Stimulated activated CD4-positive, alpha-beta T cell treated with anti-CD3 and anti-CD28 coated beads, Interleukin-4, amount 100 ng/mL, for 48 hours (primary cell): ENCODE data around the gene RIMBP2.

Source experiments
- DNase-seq, 2 donors: peaks; one replicate each; pipeline ENCODE4 v3.0.0-alpha.2; 2020; ENCODE audit warnings: low read depth in 2 of 2

Gene RIMBP2

DNA sequence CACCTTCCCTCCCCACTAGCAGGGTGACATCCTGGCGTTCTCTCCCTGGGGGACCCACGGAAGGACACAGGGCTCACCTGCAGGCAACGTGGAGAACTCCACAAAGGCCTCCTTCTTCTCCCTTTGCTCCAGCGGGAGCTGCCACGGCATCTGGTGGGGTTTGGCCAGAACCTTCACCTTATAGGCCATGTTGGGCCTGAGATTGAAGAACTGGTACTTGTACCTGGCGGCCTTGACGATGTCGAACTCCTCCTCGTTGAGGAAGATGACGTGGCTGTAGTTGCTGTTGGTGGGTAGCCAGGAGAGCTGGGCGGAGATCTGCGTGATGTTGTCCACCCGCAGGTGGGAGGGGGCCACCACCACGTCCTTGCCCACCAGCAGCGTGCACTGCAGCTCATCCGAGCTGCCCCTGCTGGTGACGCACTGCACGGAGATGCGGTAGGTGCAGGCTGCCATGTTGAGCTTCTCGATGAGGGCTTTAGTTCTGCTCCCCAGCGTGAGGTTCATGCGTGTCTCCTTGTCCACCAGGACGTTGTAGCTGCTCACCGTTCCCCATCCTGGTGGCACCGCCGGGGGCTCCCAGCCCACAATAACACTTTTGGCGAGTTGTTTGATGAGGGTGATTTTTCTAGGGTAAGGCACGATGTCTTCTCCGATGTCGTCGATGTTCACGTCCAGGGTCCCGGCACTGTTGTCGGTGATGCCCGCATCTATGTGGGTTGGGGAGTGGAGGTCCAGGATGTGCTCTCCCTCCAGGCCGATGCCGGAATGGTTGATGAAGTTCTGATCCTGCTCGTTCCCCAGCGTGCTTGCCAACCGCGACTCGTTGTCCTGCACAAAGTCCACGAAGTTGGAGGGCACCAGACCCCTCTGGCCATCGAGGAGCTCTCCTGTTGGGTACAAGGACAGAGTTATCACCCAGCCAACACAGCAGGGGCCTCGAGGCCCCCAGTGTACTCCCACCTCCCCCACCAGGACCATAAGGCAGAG is 274.0 kb downstream of the RIMBP2 start:
- DNase-seq = no peak

DNA sequence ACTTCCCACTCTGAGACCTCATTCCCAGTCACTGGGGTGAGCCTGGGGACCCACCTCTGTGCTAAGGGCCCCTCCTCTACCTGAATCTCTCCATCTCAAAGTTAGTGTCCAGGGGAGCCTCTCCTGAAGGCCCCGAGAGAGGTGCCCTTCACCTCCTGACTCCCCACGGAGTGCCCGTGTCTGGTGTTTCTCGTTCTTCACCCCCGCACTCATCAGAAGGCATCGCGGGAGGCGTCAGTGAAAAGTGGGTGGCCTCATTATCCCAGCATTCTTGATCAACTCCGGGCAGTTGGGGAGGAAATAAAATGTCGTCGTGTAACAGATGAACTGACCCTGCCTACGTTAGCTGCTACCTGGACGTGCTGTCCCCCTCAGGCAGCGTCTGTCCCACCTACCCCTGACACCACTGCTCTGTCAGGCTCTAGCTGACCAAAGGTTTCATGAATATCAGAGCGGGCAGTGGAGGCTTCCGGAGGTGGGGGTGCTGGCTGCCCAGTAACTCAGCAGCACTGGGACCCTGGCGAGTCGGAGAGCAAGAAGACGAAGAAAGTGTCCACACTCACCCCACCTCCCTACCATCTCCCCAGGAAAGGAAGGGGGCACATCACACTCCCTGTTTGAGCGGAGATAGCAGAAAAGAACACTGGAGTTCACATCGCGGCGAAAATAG is 275.6 kb downstream of the RIMBP2 start:
- DNase-seq = no peak

DNA sequence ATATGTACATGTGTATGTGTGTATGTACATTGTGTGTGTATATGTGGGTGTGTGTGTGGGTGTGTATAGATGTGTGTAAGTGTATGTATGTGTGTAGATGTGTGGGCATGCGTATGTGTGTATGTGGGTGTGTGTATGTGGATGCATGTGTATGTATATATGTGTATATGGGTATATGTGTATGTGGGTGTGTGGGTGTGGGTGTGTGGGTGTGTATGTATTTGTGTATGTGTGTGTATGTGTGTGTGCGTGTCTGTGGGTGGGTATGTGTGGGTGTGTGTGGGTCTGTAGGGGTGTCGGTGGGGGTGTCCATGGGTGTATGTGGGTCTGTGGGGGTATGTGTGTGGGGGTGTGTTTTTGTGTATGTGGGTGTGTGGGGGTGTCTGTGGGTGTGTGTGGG is 276.8 kb downstream of the RIMBP2 start:
- DNase-seq = no peak

DNA sequence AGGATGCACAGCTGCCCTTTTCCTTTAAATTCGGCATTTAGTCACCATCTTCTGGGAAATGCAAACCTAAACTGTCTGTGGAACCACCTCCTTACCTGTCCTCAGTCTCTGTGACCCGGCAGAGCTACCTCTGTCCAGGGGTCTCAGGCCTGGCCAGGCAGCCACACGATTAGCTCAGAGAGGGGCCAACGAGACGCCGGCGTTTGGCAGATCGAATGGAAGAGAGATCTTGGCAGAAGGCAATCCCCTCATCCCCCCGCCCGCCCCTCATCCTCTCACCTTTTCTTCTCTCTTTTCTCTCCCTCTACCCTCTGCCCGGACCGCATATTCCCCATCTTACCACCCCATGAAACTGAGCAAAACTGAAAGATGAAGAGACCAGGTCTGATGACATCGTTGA is 277.4 kb downstream of the RIMBP2 start:
- DNase-seq = no peak

DNA sequence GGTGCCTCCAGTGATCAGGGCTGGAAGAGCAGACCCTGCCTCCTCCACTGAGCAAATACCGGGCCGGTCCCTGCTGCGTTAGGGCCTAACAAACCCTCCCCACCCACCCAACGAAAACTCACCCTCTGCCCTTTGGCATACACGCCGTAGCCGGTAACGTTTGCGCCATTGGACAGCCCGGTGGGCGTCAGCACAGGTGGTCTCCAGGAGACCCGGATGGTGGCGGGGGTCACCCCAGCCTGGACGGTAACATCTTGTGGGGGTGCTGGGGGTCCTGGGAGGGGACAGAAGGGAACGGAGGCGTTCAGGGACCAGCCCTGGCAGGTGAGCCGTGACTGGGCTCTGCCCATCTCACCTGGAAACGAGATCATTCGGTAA is 277.9 kb downstream of the RIMBP2 start:
- DNase-seq = no peak

DNA sequence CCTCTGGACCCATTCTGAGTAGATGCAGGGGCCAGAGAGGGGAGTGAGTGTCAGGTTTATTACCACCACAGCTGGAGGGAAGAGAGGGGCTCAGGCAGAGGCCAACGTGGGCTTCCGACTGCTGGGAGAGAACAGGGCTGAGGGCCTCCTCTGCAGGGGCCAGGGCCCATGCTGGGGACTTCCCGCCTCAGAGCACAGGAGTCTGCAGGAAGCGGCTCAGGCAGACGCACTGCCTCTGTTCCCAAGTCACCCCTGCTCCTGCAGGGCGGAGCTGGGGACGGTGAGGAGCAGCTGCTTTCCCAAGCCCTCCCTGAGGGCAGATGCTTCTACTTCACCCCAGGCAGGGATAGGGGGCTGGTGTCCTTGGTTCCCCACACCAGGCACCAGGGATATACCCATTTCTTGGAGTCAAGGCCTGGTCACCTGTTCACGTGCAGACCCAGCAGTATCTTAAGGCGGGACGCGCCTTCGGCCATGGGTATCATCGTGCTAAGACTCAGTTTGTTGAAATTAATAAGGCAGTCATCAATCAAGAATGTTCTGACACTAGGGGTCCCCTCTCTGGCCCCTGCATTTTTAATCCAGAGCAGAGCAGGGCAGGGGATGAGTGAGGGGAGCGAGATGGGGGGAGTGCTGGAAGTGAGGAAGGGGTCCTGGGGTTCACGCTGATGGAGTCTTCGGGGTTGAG is 278.4 kb downstream of the RIMBP2 start:
- DNase-seq = no peak

DNA sequence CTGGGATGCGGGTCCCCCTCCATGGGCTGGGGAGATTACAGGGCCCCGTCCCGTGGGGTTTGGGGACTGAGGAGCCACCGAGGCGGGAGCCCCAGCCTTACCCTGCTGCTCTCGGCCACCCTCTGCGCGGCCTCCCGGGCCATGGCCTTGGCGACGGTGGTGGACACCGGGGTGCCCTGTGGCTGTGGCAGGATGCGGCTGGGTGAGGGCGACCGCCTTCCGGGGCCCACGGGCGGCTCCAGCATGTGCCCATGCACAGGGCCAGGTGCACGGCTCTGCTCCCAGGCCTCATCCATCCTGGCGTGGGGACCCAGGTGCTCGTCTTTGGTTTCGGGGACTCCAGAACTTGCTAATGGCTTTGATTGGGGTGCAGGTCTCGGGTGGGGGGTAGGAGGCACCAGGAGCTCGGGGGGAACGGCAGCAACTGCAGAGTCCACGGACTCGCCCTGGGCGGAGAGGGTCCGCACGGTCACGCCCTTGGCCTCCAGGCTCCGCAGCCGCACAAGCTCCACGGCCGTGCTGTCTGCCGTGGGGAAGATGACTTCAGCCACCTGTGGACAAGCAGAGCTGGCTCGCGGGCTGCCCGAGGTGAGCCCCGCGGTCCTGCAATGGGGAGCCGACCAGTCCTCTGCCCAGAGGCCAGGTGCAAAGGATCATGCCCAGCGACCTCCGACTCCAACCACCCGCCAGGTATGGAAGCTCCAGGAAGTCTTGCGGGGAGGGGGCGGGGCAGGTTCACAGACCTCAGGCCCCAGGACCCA is 279.2 kb downstream of the RIMBP2 start:
- no peak for DNase-seq

DNA sequence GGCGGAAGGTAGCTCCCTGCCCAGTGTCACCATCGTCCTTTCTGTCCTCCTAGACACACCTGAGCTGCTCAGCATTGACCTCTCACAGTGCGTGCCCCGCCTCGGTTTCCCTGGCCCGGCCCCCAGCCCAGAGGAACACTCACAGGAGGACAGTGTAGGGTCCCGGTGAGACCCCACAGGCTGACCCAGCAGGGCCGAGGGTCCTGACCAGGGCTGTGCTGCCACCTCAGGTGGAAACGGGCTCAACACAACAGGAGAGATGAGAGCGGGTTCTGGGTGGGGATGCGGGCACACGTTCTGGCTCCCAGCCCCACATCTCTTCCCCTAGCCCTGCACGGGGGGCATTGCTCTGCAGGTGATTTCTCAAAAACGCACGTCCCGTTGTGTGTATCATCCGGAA is 280.3 kb downstream of the RIMBP2 start:
- no peak for DNase-seq

DNA sequence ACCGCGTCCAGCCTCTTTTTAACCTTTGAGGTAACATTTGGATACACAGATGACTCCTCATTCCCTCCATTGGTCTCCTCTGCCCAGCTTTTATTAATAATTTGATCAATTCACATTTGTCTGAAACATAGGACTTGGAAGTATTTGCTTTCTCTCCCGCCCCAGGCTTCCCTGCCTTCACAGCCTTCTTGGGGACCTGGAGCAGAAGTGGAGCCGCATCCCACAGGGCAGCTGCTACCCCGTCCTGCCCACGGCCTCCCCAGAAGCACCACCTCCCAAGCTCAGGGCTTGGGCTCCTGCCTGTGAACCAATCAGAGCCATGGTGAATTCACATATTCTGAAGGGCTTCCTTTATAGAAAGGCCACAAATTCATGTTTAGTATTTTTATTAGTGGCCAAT is 280.8 kb downstream of the RIMBP2 start:
- DNase-seq = no peak

DNA sequence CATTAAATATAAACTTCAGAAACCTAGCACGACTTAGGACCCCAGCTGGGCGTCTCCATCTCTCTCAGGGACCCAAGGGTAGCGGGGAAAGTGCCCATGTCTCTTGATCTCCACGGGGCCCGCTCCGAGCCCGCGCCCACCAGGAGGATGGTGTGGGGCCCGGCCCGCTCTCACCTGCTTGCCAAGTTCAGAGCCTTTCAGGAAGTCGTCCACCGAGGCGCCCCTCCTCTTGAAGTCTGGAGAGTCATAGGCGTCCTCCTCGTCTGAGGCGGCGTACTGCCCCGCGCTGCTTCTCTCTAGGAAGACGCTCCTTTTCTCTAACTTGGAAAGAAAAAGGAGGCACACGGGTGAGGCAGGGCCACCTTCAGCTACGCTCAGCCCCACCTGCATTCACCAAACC is 281.5 kb downstream of the RIMBP2 start:
- no peak for DNase-seq

DNA sequence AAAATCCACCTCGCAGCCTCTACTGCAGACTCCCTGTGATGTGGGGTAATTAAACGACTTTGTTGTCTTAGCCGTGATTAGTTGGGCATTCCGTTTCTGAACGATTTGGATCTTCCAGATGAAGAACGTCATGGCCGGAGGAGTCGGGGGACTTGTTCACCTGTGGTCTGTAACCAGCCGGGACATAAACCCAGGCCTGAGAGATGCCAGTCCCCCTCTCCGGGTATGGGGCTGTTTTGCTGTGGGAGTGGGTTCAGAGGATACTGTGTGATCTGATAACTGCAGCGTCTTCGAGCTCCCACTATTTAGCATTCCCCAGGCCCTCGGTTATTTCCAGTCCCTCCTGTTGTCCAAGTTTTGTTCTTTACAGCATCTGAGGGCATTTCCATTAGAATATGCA is 282.3 kb downstream of the RIMBP2 start:
- DNase-seq = no peak

DNA sequence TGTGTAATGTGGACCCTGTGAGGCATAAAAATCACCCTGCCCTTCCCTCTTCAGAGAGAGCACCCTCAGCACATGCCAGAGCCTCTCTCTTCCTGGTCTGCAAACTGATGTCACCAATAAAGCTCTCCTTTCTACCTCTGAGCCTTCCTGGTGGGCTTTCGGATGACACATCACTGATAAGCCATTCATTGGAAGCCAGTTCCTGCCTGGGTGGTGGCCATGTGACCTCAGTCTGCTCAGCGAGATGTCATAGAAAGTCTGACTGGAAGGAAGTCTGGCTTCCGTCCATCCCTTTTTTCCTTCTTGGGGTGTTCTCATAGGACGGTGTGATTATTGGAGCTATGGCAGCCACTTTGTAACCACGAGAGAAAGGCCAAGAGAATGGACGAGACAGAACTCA is 282.7 kb downstream of the RIMBP2 start:
- DNase-seq = no peak

DNA sequence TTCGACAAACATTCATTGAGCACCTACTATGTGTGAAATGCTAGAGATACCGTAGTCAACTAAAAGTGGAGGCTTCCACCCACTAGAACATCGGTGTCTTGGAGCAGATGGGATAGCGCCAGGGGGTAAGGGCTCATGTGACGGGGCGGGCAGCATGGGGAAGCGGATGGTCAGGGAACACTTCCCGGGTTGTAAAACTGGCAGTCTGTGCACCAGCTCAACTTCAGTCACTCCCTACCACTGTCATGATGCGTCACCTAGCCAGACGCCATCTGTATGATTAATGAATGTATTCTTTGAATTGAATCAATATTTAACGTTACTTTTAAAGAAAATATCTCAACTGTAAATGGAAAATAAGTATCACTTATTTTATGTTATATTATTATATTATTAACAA is 284.9 kb downstream of the RIMBP2 start:
- no peak for DNase-seq

DNA sequence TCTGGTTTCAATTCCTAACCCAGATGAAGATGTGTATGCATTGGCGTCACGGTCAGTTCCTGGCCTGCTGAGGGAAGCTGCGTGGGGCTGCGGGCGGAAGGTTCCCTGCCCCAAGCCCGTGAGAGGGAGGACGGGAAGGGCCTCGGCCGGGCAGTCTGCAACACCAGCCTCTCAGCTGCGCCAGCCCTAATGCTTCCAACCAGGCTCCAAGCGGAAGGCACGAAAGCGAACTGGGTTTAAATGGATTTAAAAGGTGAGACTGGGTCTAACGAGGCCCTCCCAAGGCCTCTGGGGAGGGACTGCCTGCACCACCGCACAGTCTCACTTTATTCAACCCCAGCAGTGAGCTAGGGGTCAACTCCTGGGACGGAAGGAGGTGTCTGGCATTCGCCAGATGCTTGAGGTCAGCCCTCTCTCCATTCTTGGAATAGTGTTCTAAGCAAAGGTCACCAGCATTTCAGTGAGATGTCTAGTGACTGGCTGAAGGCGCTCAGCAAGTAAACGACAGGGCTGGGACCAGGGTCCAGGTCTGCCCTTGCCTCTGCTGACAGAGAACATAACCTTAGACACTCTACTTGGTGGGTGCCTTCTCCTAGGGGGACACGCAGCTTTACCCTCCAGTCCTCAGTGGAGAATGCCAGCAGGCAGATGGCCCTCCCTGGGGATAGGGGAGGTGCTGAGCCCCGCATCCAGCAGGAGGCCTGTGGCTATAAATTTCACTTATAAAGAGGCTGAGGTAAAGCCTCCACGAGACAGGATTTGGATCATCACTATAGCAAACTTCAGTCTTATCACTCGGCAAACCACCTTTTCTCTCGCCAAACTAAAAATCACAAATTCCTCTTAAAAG is 286.2 kb downstream of the RIMBP2 start:
- no peak for DNase-seq

DNA sequence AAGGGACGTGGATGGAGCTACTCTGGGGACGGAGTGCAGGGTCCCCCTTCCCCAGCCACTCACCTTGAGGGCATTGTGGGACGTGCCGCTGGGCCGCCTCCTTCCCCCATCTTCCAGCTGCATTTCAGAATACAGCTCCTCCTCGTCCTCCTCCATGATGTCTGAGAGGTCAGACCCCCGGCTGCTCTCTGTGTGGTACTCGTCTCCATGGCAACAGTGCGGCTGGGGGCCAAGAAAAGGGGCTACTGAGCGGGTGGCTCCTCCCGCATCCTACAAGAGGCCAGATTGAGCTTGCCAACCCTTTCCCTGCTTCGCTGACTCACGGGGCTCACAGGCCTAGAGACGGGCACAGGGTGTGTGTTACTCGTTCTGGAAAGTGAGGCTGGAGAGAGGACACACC is 288.0 kb downstream of the RIMBP2 start:
- no peak for DNase-seq

DNA sequence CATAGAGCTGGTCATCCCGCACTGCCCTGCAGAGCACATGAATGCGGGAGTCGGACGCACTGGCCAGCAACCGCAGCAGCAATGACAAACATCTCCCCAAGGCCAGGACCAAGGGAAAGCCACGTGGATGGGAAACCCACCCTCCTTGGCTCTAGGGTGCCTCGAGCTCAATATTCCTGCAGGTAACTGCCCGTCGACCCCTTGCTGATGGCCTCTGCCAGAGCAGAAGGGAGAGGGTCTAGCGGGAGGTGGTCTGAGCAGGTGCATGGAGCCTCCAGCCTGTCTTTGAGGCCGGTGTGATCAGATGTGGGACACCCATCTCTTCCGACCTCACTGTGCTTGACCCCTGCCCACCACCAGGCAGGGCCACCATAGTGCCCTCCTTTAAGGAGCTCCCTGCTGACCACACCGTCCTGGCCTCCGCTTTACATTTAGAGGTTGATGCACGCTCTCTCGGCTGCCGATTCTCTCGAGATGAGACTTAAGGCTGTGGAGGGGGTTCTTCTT is 288.7 kb downstream of the RIMBP2 start:
- no peak for DNase-seq

DNA sequence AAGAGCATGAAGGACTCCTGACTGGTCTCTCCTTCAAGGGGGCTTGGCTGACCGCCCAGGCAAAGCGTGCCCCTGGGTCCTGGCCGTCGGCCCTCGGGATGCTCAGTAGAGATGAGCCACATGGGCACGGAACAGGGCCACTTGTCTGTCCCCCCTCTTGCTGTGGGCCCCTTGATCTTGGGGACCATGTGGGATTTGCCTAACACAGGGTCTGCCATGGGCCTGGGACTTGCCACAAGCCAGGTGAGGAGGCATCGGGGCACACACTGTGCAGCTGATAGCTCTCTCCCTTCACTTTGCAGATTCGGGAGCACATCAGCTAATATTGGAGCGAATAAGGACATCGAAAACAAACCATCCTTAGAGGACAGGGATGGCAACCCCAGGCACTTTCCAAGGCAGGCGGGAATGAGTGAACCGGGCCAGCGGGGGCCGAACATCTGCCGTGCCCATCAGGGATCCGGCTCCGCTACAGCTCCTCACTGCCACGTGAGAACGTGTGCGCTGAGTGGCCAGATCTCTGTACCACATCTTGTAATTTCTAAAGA is 290.3 kb downstream of the RIMBP2 start:
- DNase-seq = no peak

DNA sequence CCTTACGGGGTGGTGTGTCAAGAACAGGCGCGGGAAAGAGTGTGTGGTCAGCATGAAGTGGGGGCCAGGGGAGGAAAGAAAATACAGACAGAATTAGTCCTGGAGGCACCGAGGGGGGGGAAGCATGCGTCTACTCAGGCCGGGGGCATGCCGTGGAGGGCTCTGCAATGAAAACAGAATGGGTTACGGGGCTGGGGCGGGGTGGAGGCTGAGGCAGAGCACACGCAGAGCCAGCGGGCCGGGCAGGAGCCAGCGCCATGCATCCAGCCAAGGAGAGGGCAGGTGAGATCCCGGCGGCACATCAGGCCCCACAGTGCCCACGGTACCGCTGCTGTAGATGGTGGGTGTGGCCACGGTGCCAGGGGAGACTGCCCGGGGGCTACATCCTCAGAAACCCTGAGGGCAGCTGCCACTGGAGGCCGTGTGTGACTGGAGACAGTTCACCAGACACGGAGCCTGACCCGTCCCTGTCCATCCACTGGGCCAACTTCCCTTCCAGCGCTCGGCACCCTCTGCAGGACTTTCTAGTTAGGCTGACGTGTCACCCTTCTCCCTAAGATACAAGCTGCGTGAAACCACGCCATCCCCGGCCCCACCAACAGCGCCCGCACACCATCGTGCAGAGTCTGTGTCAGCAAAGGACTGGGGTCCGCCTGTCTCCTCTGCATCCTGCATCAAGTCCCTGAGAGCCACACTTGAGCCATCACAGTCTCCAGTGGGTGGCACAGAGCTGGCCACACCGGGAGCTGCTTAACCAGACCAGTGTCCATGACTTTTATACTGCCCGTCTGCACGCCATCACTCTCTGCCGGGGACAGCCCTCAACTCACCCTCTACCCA is 291.0 kb downstream of the RIMBP2 start:
- DNase-seq = no peak
